Brain microvascular endothelial cell (primary cell): ENCODE measurements around the gene TMEM40.
A peak's percentile ranks its signal among the peaks of the same experiment; 100 is the strongest.
"Not testable (repeated sequence)": the region's sequence is repeated elsewhere in the genome, so short reads cannot be mapped to it uniquely, and the experiment has no call there.

Source experiments
- DNase-seq: peaks from one replicate; pipeline ENCODE4 v3.0.0-alpha.2; 2020
- H3K27ac ChIP-seq: fragments of 250-450 bp; sonication (Bioruptor Pico); 2 replicates; pipeline ENCODE4 v1.5.1; 2020; ENCODE audit warnings: mild to moderate bottlenecking, moderate library complexity
- H3K27me3 ChIP-seq: fragments of 250-450 bp; sonication (Bioruptor Pico); replicated peaks from 2 replicates; pipeline ENCODE4 v1.5.1; 2020; ENCODE audit warnings: mild to moderate bottlenecking
- H3K36me3 ChIP-seq: fragments of 250-450 bp; sonication (Bioruptor Pico); replicated peaks from 2 replicates; pipeline ENCODE4 v1.5.1; 2020; ENCODE audit warnings: mild to moderate bottlenecking
- H3K4me3 ChIP-seq: 2 replicates; pipeline ENCODE4 v1.5.1; 2011; ENCODE audit warnings: low read depth, mild to moderate bottlenecking, control low read depth, low read length, moderate library complexity
- CTCF ChIP-seq: IDR thresholded peaks from 2 replicates; pipeline ENCODE4 v1.5.1; 2011; ENCODE audit warnings: low read depth, mild to moderate bottlenecking, moderate library complexity, low read length, control low read depth, inconsistent platforms; ENCODE audit errors: missing control alignments
- in situ Hi-C: cut with HindIII; loops from 2 replicates; pipeline ENCODE4 v1.10.0; 2017; ENCODE audit warnings: low sequenced_read_pairs, low pct_ligation_motif_present

TMEM40 gene

GRCh38 chr3:12708584-12709192 lies 50.4 kb downstream of the TMEM40 start:
- peak; percentile 58 for TF ChIP-seq CTCF
- in situ Hi-C loops, result no loop called here
- Histone ChIP-seq H3K36me3 (no peaks in the 10 kb centered on the region), H3K27me3 (peaks cover 3% of the 10 kb centered on the region), H3K4me3 (no peak overlapping the region), H3K27ac (no peak overlapping the region)
- peak; percentile 70 for DNase-seq

GRCh38 chr3:12707449-12707848 lies 51.6 kb downstream of the TMEM40 start:
- Histone ChIP-seq H3K4me3 (no peak overlapping the region), H3K27ac (no peak overlapping the region), H3K27me3 (peaks cover 3% of the 10 kb centered on the region), H3K36me3 (no peaks in the 10 kb centered on the region)
- TF ChIP-seq CTCF, result no peak
- in situ Hi-C loops, result no loop called here
- DNase-seq, result no peak

- peaks cover 3% of the 10 kb centered on the region for H3K27me3 ChIP-seq
- H3K27ac ChIP-seq, result no peak overlapping the region
- H3K4me3 ChIP-seq, result no peak overlapping the region
- TF ChIP-seq CTCF, result peak; percentile 95
- in situ Hi-C loops, result no loop called here
- H3K36me3 ChIP-seq, result no peaks in the 10 kb centered on the region
- peak; percentile 78 for DNase-seq
Measured at GRCh38 chr3:12706504-12707253, 52.4 kb downstream of the TMEM40 start.

- no peak overlapping the region for H3K4me3 ChIP-seq
- H3K27me3 ChIP-seq, result peaks cover 3% of the 10 kb centered on the region
- DNase-seq, result no peak
- no peak overlapping the region for H3K27ac ChIP-seq
- no peak for TF ChIP-seq CTCF
- in situ Hi-C loops, result no loop called here
- H3K36me3 ChIP-seq, result no peaks in the 10 kb centered on the region
Measured at GRCh38 chr3:12705981-12706380, 53.1 kb downstream of the TMEM40 start.

GRCh38 chr3:12705374-12705926 lies 53.6 kb downstream of the TMEM40 start:
- Histone ChIP-seq H3K4me3 (no peak overlapping the region), H3K27ac (no peak overlapping the region), H3K27me3 (peaks cover 3% of the 10 kb centered on the region), H3K36me3 (no peaks in the 10 kb centered on the region)
- in situ Hi-C loops, result no loop called here
- DNase-seq, result no peak
- TF ChIP-seq CTCF, result no peak

GRCh38 chr3:12702501-12702900 lies 56.6 kb downstream of the TMEM40 start:
- no peaks in the 10 kb centered on the region for H3K36me3 ChIP-seq
- no peak for TF ChIP-seq CTCF
- H3K27me3 ChIP-seq, result no peaks in the 10 kb centered on the region
- in situ Hi-C loops, result no loop called here
- H3K4me3 ChIP-seq, result no peak overlapping the region
- no peak for DNase-seq
- no peak overlapping the region for H3K27ac ChIP-seq

GRCh38 chr3:12701601-12702000 lies 57.5 kb downstream of the TMEM40 start:
- H3K27me3 ChIP-seq, in situ Hi-C loops, H3K27ac ChIP-seq, H3K4me3 ChIP-seq, DNase-seq, H3K36me3 ChIP-seq: not testable (repeated sequence)
